ENCODE measurements around the gene ATP6V0B. TPM values are rescaled to one million over a fixed set of nuclear protein-coding genes. Genes with fewer than 3 reads are reported as not detected.

The ATP6V0B gene
- total and polyA plus RNA-seq, 2 experiments from 2014 or later = 112 to 142 TPM

- peaks cover 52% of the 10 kb centered on the region for H3K36me3 Mint-ChIP-seq (ENCODE audit: low read depth)
- H3K9me3 Mint-ChIP-seq = no peaks in the 10 kb centered on the region
- H3K4me3 Mint-ChIP-seq = no peak overlapping the region
- H3K36me3 ChIP-seq (ENCODE audit: insufficient read depth) = peaks cover 10% of the 10 kb centered on the region; the same call in 1 of the 2 replicates
- H3K4me1 ChIP-seq (ENCODE audit: insufficient read depth) = 0 out of 2 replicates have a peak, but pooled peaks cover 2% of the 10 kb centered on the region
- H2AFZ ChIP-seq = no peak overlapping the region
- H3K27me3 Mint-ChIP-seq (ENCODE audit: insufficient read depth, low read depth, poor library complexity) = peaks cover 12% of the 10 kb centered on the region
- H3K79me2 ChIP-seq (replicated peaks; ENCODE audit: insufficient read depth) = no peaks in the 10 kb centered on the region
- no peak overlapping the region for H3K4me3 ChIP-seq
- DNase-seq (ENCODE audit: low spot score) = no peak
- H3K4me1 Mint-ChIP-seq = peaks cover 20% of the 10 kb centered on the region
- no peak for ATAC-seq
- no peaks in the 10 kb centered on the region; the same call in 1 of the 2 replicates for H4K20me1 ChIP-seq (replicated peaks; ENCODE audit: insufficient read depth)
- no peaks in the 10 kb centered on the region for H3K27me3 ChIP-seq (ENCODE audit: insufficient read depth)
- TF ChIP-seq CREB1 (CRISPR knock-in tag; IDR thresholded peaks at IDR 0.05; ENCODE audit: low read depth) = no peak
- TF ChIP-seq ZNF331 (CRISPR knock-in tag; IDR thresholded peaks at IDR 0.05; ENCODE audit: low read depth) = no peak
- no peak for TF ChIP-seq NANOG (IDR thresholded peaks at IDR 0.05; ENCODE audit: borderline replicate concordance)
- no peak for TF ChIP-seq ZNF114 (CRISPR knock-in tag; IDR thresholded peaks at IDR 0.05)
- TF ChIP-seq EZH2 (IDR thresholded peaks at IDR 0.05; ENCODE audit: low read depth, unreplicated experiment) = no peak
- no peak for TF ChIP-seq REST (IDR thresholded peaks at IDR 0.05; ENCODE audit: unreplicated experiment)
- no peak for TF ChIP-seq CTCF (conservative IDR thresholded peaks at IDR 0.05; ENCODE audit: low read depth in 2 of 2)
- no peak for TF ChIP-seq EZH2phosphoT487 (IDR thresholded peaks at IDR 0.05; ENCODE audit: unreplicated experiment)
- TF ChIP-seq JUNB (IDR thresholded peaks at IDR 0.05; ENCODE audit: unreplicated experiment) = no peak
- H3K9me2 ChIP-seq (ENCODE audit: insufficient read depth) = no peaks in the 10 kb centered on the region
- no peak overlapping the region for H3K27ac Mint-ChIP-seq
- peaks cover 3% of the 10 kb centered on the region; the same call in 1 of the 2 replicates for H3F3A ChIP-seq (replicated peaks; ENCODE audit: low read depth)
- no peak overlapping the region for H3K27ac ChIP-seq (ENCODE audit: low read depth)
- H3K4me2 ChIP-seq = no peak overlapping the region
Observed at GRCh38 chr1:43999455-43999854, 24.7 kb downstream of the ATP6V0B start.

- Histone ChIP-seq H3K27me3 (ENCODE audit: insufficient read depth) (no peaks in the 10 kb centered on the region), H2AFZ (no peak overlapping the region), H3K36me3 (ENCODE audit: insufficient read depth) (peaks cover 10% of the 10 kb centered on the region; the same call in 1 of the 2 replicates), H3K79me2 (replicated peaks; ENCODE audit: insufficient read depth) (no peaks in the 10 kb centered on the region), H4K20me1 (replicated peaks; ENCODE audit: insufficient read depth) (no peaks in the 10 kb centered on the region; the same call in 1 of the 2 replicates), H3K4me3 (no peak overlapping the region), H3F3A (replicated peaks; ENCODE audit: low read depth) (peaks cover 11% of the 10 kb centered on the region; the same call in 1 of the 2 replicates), H3K4me2 (no peak overlapping the region), H3K4me1 (ENCODE audit: insufficient read depth) (no peaks in the 10 kb centered on the region), H3K27ac (ENCODE audit: low read depth) (no peak overlapping the region), H3K9me2 (ENCODE audit: insufficient read depth) (no peaks in the 10 kb centered on the region)
- Mint-ChIP-seq H3K9me3 (no peaks in the 10 kb centered on the region), H3K27ac (no peak overlapping the region), H3K4me1 (peaks cover 15% of the 10 kb centered on the region), H3K36me3 (ENCODE audit: low read depth) (peaks cover 60% of the 10 kb centered on the region), H3K4me3 (no peak overlapping the region), H3K27me3 (ENCODE audit: insufficient read depth, low read depth, poor library complexity) (peaks cover 8% of the 10 kb centered on the region)
- ATAC-seq (no peak), DNase-seq (ENCODE audit: low spot score) (no peak)
- no peak for TF ChIP-seq EZH2phosphoT487 (IDR thresholded peaks at IDR 0.05; ENCODE audit: unreplicated experiment)
- TF ChIP-seq EZH2 (IDR thresholded peaks at IDR 0.05; ENCODE audit: low read depth, unreplicated experiment) = no peak
- no peak for TF ChIP-seq JUNB (IDR thresholded peaks at IDR 0.05; ENCODE audit: unreplicated experiment)
- TF ChIP-seq REST (IDR thresholded peaks at IDR 0.05; ENCODE audit: unreplicated experiment) = no peak
Observed at GRCh38 chr1:44000122-44000665, 25.4 kb downstream of the ATP6V0B start.
